Mammary epithelial cell (primary cell): ENCODE measurements around the gene RUFY1.
"Not testable (repeated sequence)": the region's sequence is repeated elsewhere in the genome, so short reads cannot be mapped to it uniquely, and the experiment has no call there.

Experiments used
- CTCF ChIP-seq, 2 donors: IDR thresholded peaks in 1 of 2; conservative IDR thresholded peaks in 1 of 2; 2 replicates each; pipeline ENCODE4 v1.5.1; 2011 to 2012; ENCODE audit warnings: inconsistent platforms in 2 of 2, low read length in 2 of 2, mild to moderate bottlenecking in 2 of 2, control low read depth in 1 of 2, low read depth in 1 of 2; ENCODE audit not compliant: insufficient read depth in 1 of 2; ENCODE audit errors: extremely low read depth in 1 of 2
- EZH2 ChIP-seq: IDR thresholded peaks from 2 replicates; pipeline ENCODE4 v1.6.1; 2012; ENCODE audit warnings: low read length, inconsistent platforms, borderline replicate concordance

- not testable (repeated sequence) for TF ChIP-seq CTCF (conservative IDR thresholded peaks at IDR 0.05 in 1 of 2, IDR thresholded peaks at IDR 0.05 in 1 of 2; ENCODE audit: extremely low read depth in 1 of 2, insufficient read depth in 1 of 2, low read depth in 1 of 2, low read length in 2 of 2); EZH2
Observed at GRCh38 chr5:179517746-179518145, 32.6 kb upstream of the RUFY1 start.
